Tibial artery (tissue), 4 donors: ENCODE measurements around the gene PLEKHM1.

Source experiments
- DNase-seq, 2 donors: peaks; one replicate each; pipeline ENCODE4 v3.0.0-alpha.2; 2019
- H3K27ac ChIP-seq, 2 donors: fragments of 200-600 bp; sonication (generic) in 1 of 2; 1 replicate in 1 of 2; 2 replicates in 1 of 2; pipeline ENCODE4 v1.5.1; 2018 to 2019; ENCODE audit warnings: mild to moderate bottlenecking in 1 of 2
- H3K27me3 ChIP-seq, 2 donors: fragments of 200-600 bp; sonication (generic) in 1 of 2; one replicate each; pipeline versions ENCODE4 v1.5.1 to v1.6.0; 2016 to 2019
- H3K36me3 ChIP-seq, 3 donors: fragments of 200-600 bp; sonication (generic) in 2 of 3; one replicate each; pipeline ENCODE4 v1.5.1; 2016 to 2019; ENCODE audit warnings: mild to moderate bottlenecking in 2 of 3
- H3K4me1 ChIP-seq, 4 donors: fragments of 200-600 bp; sonication (generic) in 2 of 4; 1 replicate in 3 of 4; 2 replicates in 1 of 4; pipeline ENCODE4 v1.5.1; 2016 to 2019
- H3K4me3 ChIP-seq, 2 donors: fragments of 200-600 bp; sonication (generic) in 1 of 2; 1 replicate in 1 of 2; 2 replicates in 1 of 2; pipeline ENCODE4 v1.5.1; 2018 to 2019; ENCODE audit warnings: mild to moderate bottlenecking in 2 of 2
- H3K9me3 ChIP-seq, 3 donors: fragments of 200-600 bp; sonication (generic) in 1 of 3; one replicate each; pipeline ENCODE4 v1.5.1; 2016 to 2019
- intact Hi-C: fragments of 100-400 bp; cut with DNase I; formaldehyde crosslinking; loops from one replicate; pipeline ENCODE4 v1.15.0; 2023; ENCODE audit warnings: low total_unique reads
- TF ChIP-seq, protein P1 (sequence below), 2 experiments: fragments of 200-600 bp in 1 of 2; fragments of 450-650 bp in 1 of 2; IDR thresholded peaks; one replicate each; pipeline ENCODE4 v1.5.1; 2017 to 2019; ENCODE audit warnings: antibody characterized with exemption in 2 of 2, mild to moderate bottlenecking in 1 of 2, moderate library complexity in 1 of 2

The PLEKHM1 gene

DNA sequence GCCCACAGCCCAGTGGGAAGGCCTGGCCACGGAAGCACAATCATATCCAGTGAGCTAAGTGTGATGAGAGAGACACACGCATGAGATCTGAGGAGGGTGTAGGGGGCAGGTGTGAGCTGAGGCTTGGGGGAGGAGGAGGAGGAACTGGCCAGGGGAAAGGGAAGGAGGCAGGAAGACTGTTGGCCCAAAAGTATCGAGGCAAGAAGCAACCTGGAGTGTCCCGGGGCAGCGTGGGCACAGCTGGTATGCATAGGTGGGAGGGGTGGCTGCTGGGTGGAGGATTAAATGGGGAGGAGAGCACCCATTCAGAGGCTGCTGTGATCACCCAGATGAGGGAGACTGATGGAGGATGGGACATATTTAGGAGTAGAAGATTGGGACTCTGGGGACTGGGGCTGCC lies 99.2 kb downstream of the PLEKHM1 start:
- DNase-seq, result no peak
- H3K9me3 ChIP-seq, result no peaks in the 10 kb centered on the region
- no peak overlapping the region for H3K27ac ChIP-seq
- H3K4me3 ChIP-seq, result no peak overlapping the region
- peaks cover 0 to 14% (median 9%) of the 10 kb centered on the region in 4 donors for H3K4me1 ChIP-seq
- H3K27me3 ChIP-seq, result peaks cover 0 to 34% of the 10 kb centered on the region in 2 donors
- TF ChIP-seq, protein P1, sequence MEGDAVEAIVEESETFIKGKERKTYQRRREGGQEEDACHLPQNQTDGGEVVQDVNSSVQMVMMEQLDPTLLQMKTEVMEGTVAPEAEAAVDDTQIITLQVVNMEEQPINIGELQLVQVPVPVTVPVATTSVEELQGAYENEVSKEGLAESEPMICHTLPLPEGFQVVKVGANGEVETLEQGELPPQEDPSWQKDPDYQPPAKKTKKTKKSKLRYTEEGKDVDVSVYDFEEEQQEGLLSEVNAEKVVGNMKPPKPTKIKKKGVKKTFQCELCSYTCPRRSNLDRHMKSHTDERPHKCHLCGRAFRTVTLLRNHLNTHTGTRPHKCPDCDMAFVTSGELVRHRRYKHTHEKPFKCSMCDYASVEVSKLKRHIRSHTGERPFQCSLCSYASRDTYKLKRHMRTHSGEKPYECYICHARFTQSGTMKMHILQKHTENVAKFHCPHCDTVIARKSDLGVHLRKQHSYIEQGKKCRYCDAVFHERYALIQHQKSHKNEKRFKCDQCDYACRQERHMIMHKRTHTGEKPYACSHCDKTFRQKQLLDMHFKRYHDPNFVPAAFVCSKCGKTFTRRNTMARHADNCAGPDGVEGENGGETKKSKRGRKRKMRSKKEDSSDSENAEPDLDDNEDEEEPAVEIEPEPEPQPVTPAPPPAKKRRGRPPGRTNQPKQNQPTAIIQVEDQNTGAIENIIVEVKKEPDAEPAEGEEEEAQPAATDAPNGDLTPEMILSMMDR (IDR thresholded peaks at IDR 0.05), result no peak
- H3K36me3 ChIP-seq, result peaks cover 0 to 15% (median 0%) of the 10 kb centered on the region in 3 donors
- intact Hi-C loops, result no loop called here

DNA sequence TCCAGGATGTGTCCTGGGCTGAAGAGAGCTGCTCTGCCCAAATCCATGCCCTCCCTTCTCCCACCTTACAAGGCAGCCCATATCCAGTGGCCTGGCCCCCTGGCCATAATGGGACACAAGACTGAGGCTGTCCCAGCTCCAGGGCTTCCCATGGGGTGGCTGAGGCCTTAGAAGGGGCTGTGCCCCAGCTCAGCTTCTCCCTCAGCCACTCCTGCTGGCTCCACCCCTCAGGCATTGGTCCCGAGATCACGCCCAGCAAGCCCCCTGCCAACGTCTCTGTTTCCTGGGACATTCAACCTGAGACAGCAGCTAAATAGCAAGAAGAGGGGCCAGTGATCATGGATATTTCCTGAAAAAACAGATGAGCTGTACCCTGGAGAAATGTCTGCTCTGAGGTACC lies 101.2 kb downstream of the PLEKHM1 start:
- Histone ChIP-seq H3K9me3 (no peaks in the 10 kb centered on the region), H3K27ac (no peak overlapping the region), H3K4me3 (no peak overlapping the region), H3K27me3 (peaks cover 0 to 36% of the 10 kb centered on the region in 2 donors), H3K4me1 (peaks cover 0 to 7% (median 3%) of the 10 kb centered on the region in 4 donors), H3K36me3 (peaks cover 0 to 6% (median 0%) of the 10 kb centered on the region in 3 donors)
- TF ChIP-seq, protein P1 (IDR thresholded peaks at IDR 0.05), result no peak
- DNase-seq, result no peak
- intact Hi-C loops, result no loop called here

DNA sequence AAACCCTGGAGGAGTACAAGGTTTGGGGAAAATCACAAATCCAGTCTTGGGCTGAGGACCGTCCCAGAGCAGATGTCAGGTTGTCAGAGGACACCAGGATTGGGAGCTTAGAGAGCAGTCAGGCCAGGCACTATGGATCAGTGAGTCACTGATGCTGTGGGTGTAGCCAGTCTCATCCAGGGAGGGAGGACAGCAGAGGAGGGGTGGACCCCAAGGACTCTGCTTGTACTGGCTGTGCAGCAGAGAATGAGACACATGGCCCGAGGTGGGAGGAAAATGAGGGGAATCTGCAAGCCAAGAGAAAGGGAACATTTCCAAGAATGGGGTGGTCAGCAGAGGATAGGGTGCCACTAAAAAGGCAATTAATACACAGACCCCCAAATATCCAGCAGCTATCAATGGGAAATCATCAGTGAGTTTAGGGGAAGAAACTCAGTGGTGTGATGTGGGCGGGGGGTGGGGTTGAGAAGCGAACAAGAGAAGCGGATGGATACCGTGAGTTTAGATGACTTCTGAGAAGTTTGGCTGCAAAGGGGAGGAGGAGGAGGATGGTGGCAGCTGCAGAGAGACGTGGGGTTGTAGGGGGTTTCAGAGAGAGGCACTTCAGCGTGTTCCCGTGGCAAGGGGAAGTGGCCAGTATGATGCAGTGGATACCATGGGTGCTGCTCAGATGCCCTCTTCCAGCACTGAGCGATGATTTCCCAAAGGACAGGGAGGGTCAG lies 101.8 kb downstream of the PLEKHM1 start:
- no peak for DNase-seq
- H3K36me3 ChIP-seq, result no peaks in the 10 kb centered on the region
- intact Hi-C loops, result no loop called here
- peaks cover 0 to 36% of the 10 kb centered on the region in 2 donors for H3K27me3 ChIP-seq
- no peak overlapping the region for H3K27ac ChIP-seq
- H3K4me1 ChIP-seq, result peaks cover 0 to 7% (median 3%) of the 10 kb centered on the region in 4 donors
- TF ChIP-seq, protein P1 (IDR thresholded peaks at IDR 0.05), result no peak
- no peak overlapping the region for H3K4me3 ChIP-seq
- H3K9me3 ChIP-seq, result no peaks in the 10 kb centered on the region

DNA sequence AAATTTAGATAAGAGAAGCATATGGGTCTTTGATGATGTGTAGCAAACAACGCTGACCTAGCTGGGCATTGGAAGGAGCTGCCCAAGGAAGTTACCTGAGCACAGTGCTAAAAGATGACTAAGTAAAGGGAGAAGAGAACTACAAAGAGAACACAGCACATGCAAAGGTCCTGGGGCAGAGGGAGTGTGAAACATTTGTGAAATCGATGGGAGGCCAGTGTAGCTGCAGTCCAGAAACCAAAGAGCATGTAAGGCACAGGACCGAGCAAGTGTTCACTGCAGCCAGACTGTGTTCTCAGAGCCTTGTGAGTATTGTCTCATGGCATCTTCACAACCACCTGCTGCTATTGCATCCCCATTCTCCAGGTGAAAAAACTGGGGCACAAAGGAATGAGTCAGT lies 102.8 kb downstream of the PLEKHM1 start:
- Histone ChIP-seq H3K9me3 (no peaks in the 10 kb centered on the region), H3K4me1 (peaks cover 0 to 7% (median 3%) of the 10 kb centered on the region in 4 donors)
- TF ChIP-seq, protein P1 (IDR thresholded peaks at IDR 0.05), result no peak

DNA sequence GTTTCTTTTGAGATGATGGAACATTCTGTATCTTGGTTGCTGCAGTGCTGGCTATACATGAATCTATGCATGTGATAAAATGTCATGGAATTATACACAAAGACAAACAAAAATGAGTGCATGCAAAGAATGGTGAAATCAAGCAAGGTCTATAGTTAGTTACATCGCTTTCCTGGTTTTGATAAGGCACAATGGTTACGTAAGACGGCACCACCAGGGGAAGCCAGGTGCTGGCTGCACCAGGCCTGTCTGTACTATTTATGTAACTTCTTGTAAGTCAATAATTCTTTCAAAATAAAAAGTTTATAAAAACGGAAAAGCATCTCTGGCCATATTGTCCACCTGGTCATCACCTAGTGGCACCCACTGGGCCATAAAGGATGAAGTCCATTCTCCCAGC lies 104.3 kb downstream of the PLEKHM1 start:
- intact Hi-C loops, result loop anchor here (2.0 kb wide), 1 partner anchor 165 kb away; the partner anchor contains the start of gene FMNL1
- TF ChIP-seq, protein P1 (IDR thresholded peaks at IDR 0.05), result no peak
- no peak for DNase-seq
- Histone ChIP-seq H3K4me3 (no peak overlapping the region), H3K27ac (no peak overlapping the region), H3K27me3 (peaks cover 0 to 31% of the 10 kb centered on the region in 2 donors), H3K4me1 (peaks cover 0 to 7% (median 3%) of the 10 kb centered on the region in 4 donors), H3K36me3 (no peaks in the 10 kb centered on the region), H3K9me3 (no peaks in the 10 kb centered on the region)

More for the DNA sequence above, 102.8 kb downstream of the PLEKHM1 start:
- no peak overlapping the region for H3K27ac ChIP-seq
- no peak for DNase-seq
- intact Hi-C loops, result loop anchor here (2.0 kb wide), 1 partner anchor 167 kb away; the partner anchor contains the start of gene FMNL1
- H3K4me3 ChIP-seq, result no peak overlapping the region
- H3K36me3 ChIP-seq, result no peaks in the 10 kb centered on the region
- H3K27me3 ChIP-seq, result peaks cover 0 to 36% of the 10 kb centered on the region in 2 donors
